GM18520 (cell line): ENCODE results near the gene PPARD.
"Not testable (repeated sequence)": the region's sequence is repeated elsewhere in the genome, so short reads cannot be mapped to it uniquely, and the experiment has no call there.

ENCODE experiments used
- ATAC-seq: cut with Tn5 transposase; IDR thresholded peaks from one replicate; pipeline ENCODE4 v1.9.1; 2021; ENCODE audit not compliant: unreplicated experiment

Gene PPARD

DNA sequence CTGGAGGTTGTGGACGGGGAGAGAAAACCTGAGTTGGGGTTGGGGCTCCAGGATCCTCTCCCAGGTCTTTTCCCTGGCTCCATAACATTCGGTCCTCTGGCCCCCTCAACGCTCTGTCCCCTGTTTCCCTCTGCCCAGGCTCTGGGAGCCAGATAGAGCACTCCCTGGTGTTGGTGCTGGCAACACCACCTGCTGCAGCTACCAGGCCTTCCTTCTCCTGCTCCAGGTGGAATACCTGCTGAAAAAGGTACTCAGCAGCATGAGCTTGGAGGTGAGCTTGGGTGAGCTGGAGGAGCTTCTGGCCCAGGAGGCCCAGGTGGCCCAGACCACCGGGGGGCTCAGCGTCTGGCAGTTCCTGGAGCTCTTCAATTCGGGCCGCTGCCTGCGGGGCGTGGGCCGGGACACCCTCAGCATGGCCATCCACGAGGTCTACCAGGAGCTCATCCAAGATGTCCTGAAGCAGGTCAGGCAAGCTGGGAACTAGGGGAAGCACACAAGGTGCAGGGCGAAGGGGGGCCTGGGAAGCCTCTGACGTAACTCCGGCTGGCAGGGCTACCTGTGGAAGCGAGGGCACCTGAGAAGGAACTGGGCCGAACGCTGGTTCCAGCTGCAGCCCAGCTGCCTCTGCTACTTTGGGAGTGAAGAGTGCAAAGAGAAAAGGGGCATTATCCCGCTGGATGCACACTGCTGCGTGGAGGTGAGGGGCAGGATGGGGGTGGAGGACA lies 30.1 kb upstream of the PPARD start:
- no peak for ATAC-seq

DNA sequence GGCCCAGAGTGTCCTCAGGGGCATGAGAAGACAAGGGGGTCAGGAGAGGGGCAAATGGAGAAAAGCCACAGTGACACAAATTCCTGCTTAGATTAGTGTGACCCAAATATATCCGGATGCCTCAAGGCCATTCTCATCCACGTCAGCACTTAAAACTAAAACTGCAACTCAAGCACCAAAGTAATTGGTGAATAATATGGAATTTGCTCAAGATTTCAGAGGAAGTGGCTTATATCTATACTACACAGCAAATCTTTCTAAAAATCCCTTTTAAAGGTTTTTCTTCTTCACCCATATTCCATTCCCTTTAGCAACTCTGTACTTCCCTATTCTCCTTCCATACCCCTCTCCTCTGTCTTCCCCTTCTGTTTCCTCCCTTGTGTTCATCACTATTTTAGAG lies 29.6 kb upstream of the PPARD start:
- no peak for ATAC-seq

DNA sequence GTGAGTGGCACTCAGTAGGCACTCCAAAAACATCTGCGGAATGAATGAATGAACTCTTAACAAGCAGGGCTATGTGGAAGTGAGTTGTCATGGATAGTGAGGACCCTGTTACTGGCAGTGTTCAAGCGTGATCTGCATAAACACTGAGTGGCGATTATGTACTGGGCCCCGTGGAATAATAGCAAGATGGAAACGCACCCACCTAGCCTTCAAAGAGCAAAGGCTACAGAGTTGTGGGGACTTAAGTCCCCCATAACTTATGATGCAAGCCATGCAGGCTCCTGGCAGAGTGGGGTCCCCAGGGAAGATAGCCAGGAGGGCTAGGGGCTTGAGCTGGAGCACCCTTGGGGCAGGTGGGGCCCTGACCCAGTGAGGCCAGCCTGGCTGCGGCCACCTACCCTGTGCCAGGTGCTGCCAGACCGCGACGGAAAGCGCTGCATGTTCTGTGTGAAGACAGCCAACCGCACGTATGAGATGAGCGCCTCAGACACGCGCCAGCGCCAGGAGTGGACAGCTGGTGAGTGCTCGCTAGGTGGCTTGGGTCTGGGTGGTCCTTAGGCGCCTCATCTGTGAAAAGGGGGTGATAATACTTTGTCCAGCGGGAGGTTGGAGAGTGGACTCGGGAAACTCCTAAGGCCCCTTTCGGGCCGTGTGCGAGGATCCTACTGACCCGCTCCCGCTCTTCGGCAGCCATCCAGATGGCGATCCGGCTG lies 24.7 kb upstream of the PPARD start:
- ATAC-seq, result no peak

DNA sequence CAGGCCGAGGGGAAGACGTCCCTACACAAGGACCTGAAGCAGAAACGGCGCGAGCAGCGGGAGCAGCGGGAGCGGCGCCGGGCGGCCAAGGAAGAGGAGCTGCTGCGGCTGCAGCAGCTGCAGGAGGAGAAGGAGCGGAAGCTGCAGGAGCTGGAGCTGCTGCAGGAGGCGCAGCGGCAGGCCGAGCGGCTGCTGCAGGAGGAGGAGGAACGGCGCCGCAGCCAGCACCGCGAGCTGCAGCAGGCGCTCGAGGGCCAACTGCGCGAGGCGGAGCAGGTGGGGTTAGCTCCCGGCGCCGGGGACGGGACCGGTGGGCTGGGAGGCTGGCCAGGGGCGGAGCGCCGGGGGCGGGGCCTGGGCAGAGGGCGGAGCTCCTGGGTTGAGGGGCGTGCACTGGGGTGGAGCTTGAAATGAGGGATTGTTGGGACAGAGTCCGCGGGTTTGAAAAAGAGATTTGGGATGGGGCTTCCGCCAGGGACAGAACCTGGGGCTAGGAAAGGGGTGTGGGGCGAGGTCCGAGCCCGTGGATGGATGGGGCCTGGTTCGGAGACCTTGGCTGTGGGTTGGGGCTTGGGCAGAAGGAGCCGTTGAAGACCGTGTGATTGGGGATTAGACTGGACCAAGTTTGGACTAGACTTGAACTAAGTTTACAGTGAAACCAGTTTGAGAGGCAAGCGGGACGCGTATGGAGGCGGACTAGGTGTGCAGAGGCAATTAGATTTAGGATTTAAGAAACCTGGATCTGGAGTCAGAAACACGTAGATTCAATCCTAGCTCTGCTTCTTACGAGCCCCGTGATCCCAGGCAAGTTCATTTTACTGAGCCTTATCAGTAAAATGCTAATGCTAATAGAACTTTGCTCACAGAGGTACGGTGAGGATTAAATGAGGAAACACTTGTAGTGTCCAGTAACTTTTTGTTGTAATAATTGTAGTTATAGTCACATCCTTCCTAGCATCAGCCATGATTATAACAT lies 23.9 kb upstream of the PPARD start:
- no peak for ATAC-seq

DNA sequence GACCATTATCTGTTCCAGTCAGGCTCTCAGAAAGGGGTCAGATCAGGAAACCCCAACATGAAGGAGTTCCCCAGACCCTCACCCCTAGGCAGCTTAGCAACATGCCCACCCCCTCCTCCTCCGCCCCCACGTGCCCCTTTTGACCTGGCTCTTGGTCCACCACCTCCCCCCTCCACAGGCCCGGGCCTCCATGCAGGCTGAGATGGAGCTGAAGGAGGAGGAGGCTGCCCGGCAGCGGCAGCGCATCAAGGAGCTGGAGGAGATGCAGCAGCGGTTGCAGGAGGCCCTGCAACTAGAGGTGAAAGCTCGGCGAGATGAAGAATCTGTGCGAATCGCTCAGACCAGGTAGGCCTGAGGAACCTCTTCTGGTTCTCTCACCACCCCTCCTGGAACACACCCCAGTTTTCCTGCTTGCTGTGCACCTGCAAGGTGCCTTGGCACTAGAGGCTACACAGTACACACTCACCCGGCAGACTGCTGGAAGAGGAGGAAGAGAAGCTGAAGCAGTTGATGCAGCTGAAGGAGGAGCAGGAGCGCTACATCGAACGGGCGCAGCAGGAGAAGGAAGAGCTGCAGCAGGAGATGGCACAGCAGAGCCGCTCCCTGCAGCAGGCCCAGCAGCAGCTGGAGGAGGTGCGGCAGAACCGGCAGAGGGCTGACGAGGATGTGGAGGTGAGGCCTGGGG lies 22.9 kb upstream of the PPARD start:
- ATAC-seq, result no peak

DNA sequence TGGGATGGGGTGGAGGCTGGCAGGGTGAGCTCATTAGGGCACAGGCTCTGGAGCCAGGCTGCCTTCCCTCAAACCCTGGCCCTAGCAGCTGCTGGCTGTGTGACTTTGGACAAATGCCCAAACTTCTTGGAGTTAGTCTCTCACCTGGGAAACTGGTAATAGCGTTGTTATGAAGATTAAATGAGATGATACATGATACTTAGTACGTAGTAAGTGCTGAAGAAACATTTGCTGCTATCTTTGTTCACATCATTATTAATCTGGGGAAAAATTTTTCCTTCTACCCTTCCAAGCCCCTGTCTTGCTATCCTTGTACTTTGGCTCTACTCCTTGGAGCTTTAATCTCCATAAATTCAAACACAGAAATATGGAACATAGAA lies 22.3 kb upstream of the PPARD start:
- no peak for ATAC-seq

DNA sequence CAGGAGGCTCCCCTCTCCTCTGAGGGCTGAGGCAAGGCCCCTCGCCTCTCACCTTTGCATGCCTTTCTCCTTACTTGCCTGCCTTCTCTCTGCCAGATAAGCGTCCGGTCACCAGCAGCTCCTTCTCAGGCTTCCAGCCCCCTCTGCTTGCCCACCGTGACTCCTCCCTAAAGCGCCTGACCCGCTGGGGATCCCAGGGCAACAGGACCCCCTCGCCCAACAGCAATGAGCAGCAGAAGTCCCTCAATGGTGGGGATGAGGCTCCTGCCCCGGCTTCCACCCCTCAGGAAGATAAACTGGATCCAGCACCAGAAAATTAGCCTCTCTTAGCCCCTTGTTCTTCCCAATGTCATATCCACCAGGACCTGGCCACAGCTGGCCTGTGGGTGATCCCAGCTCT lies 21.3 kb upstream of the PPARD start:
- ATAC-seq, result no peak

DNA sequence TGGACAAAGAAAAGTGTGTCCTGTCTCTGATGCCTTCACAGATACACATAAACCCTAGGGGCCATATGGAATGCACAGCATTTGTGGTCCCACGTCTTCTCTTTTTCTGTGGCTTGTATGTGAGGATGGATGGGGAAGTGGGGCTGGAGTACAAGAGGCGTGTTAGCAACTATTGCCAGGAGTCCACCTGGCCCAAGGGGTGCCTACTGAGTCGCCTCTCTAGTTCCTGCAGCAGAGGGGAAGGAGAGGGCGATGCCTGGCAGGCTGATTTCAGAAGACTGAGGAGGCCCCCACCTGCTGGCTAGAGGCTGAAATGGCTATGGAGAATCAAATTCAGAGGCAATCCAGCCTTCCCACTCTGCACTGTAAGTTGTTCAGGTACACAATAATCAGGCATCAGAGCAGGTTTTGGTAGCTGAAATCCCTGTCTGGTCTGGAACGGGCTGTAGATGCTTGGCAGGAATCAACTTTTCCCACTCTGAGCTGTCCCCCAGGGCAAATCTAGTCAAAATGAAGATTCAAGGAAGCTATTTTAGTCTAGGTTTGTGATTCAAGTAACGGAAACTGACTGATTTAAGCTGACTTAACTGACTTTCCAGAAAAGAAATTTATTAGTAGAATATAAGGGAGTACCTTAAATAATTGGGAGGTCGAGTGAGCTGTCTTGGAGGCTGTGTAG lies 14.9 kb upstream of the PPARD start:
- no peak for ATAC-seq

DNA sequence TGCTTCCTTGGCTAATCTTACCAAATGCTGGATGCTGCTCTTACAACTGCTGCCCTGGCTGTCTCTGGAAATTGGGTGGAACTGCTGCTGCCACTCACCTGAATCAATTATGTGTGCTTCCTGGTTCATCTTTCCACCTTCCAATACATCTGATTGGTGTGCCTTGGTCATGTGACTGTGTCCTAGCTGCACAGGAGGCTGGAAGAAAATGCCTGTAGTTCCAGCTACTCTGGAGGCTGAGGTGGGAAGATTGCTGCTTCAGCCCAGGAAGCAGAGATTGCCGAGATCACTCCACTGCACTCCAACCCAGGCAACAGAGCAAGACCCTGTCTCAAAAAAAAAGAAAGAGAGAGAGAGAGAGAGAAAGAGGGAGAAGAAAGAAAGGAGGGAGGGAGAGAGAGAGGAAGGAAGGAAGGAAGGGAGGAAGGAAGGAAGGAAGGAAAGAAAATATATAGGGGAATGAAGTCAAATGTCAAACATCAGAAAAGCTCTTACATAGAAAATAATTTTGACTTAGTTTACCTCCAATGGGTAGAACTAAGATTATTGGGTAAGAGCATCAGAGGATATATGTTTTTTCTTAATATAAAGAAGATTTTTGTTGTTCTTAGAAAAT lies 14.1 kb upstream of the PPARD start:
- ATAC-seq, result no peak

DNA sequence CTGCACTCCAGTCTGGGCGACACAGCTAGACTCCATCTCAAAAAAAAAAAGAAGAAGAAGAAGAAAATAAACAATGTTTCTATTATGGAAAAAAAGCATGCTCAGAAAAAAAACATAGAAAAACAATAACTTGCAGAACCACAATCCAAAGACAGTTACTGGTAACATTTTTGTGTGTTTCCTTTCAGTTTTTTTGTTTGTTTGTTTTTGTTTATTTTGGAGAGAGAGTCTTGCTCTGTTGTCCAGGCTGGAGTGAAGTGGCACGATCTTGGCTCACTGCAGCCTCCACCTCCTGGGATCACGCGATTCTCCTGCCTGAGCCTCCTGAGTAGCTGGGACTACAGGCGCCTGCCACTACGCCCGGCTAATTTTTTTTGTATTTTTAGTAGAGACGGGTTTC lies 13.4 kb upstream of the PPARD start:
- not testable (repeated sequence) for ATAC-seq

DNA sequence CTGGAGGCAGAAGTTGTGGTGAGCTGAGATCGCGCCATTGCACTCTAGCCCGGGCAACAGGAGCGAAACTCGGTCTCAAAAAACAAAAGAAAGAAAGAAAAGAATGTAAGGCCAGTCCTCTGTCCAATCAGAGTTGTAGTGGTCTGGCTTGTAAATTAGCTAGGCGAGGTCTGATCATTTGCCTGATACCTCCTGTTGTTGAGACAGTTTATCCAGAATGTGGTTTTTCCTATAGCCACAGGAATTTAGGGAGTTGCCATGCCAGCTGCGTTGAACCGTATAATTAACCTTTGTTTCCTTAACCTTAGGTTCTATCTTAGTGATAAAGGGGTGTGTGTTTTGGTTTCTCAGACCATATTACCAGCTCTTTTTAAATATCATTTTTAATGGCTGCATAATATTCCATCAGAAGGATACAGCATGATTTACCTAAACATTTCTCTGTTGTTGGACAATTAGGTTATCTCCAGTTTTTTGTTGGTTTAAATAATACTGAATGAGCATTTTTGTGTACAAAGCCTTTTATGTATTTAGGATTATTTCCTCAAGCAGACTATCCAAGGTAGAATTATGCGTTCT lies 11.7 kb upstream of the PPARD start:
- ATAC-seq, result no peak

DNA sequence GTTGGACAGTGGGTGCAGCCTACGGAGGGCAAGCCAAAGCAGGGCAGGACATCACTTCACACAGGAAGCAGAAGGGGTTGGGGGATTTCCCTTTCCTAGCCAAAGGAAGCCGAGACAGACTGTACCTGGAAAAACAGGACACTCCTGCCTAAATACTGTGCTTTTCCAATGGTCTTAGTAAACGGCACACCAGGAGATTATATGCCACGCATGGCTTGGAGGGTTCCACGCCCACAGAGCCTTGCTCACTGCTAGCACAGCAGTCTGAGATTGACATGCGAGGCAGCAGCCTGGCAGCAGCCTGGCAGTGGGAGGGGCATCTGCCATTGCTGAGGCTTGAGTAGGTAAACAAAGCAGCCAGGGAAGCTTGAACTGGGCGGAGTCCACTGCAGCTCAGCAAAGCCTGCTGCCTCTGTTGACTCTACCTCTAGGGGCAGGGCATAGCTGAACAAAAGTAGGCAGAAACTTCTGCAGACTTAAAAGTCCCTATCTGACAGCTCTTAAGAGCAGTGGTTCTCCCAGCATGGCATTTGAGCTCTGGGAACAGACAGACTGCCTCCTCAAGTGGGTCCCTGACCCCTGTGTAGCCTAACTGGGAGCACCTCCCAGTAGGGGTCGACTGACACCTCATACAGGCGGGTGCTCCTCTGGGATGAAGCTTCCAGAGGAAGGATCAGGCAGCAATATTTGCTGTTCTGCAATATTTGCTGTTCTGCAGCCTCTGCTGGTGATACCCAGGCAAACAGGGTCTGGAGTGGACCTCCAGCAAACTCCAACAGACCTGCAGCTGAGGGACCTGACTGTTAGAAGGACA lies 10.1 kb upstream of the PPARD start:
- not testable (repeated sequence) for ATAC-seq

DNA sequence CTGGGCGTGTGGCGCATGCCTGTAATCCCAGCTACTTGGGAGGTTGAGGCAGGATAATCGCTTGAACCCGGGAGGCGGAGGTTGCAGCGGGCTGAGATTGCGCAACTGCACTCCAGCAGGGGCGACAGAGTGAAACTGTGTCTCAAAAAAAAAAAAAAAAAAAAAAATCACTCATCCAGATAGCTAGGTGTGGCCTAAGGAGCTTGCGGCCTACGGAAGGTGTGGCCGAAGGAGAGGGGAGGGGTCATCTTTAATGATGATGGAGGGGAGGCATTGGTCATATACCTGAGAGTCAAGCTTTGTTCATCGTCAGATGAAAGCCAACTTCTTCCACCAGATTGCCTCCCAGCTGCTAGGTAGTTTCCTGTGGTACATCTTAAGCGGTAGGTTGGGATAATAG lies 801 bp upstream of the PPARD start:
- no peak for ATAC-seq

DNA sequence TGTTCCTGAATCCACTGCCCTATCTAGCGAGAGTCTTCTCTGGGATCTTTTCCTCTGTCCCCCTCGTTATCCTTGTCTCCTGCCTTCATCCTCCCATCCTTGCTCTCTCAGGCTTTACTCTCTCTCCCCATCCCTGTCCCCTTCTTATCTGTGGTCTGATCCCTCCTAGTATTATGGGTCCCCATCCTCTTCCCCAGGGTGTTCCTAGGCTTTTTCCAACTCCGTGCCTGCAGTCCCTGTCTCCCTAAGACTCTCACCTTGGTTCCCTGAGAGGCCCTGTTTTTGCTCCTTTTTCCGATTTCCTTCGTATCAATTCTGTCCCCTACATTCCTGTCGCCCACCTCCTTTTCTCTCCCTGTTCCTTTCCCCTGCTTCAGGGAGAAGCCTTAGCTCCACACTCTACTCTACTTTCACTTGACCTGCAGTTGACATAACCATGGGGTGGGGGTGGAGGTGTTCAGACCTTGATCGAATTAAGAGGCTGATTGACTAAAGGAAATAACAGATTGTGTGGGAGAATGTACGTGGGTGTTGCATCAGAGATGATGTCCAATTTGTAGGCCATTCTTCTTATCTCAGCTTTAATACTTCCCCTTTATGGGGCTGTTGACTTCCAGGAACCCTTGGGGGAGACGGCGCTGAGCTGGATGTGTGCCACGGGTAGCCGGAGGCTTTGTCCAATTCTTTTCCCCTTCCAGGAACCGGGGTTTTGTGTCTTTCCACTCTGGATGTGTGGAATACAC lies 905 bp downstream of the PPARD start:
- ATAC-seq, result no peak

DNA sequence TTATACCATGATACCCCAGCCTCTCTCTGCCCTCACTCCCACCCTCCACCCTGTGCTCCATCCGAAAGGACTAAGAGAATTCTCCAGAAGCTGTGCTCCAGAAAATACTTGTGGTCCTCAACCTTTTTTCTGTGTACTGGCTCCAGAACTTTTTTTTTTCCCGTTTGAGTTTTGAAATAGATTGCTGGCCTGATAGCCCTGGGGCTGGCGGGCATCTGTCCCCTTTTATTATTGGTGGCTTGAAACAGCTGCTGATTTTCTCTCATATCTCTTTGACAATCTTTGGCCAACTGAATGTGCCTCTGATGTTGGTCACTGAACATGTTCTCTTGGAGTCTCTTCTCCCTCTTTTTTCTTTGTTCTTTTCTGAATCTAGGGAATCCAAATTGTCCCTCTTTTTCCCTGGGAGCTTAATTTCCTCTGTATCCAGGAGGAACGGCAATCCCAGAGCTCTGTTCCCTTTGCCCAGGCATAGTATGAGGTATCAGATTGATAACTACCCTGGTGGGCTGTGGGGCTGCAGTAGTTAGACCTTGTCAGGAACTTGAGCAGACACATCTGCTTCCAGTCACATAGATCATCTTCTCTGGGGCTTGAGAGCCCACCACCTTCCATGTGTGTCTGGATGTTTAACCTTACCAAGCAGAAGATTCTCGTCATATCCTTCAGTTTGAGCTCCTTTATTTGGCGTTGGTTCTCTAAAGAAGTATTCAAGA lies 1.6 kb downstream of the PPARD start:
- no peak for ATAC-seq

DNA sequence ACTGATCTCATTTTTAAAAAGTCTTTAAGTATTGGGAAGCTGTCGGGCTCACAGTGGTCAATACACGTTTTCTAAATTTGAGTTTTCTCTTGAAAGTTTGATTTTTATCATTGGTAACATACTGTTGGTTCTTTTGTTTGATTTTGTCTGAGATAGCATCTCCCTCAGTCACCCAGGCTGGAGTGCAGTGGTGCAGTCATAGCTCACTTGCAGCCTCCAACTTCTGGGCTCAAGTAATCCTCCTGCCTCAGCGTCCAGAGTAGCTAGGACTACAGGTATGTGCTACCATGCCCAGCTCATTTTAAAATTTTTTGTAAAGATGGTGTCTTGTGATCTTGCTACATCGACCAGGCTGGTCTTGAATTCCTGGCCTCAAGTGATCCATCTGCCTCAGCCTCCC lies 9.1 kb downstream of the PPARD start:
- no peak for ATAC-seq

DNA sequence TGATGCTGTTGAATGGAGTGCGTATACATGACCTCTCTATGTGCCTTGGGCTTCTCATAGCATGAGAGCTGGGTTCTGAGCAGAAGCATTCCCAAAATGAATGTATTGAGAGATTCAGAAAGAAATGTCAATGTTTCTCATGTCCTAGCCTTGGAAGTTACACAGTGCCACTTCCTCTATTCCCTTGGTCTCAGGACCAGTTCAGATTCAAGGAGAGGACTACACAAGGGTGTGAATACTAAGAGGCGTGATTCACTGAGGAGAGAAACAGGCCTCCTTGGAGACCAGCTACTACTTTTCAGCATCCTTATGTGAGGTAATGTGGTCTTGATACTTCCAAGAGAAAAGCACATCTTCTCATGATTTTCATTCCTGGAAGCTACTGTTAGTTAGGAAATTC lies 10.4 kb downstream of the PPARD start:
- no peak for ATAC-seq
